Stimulated activated CD4-positive, alpha-beta T cell treated with anti-CD3 and anti-CD28 coated beads, Interleukin-4, amount 100 ng/mL, for 1 hour (primary cell): ENCODE results near the gene TCF25.
"Not testable (repeated sequence)": the region's sequence is repeated elsewhere in the genome, so short reads cannot be mapped to it uniquely, and the experiment has no call there.

Experiments
- DNase-seq: peaks from one replicate; pipeline ENCODE4 v3.0.0-alpha.2; 2020

TCF25 gene

GRCh38 chr16:89921702-89922476 lies 48.5 kb downstream of the TCF25 start:
- DNase-seq = no peak

GRCh38 chr16:89922477-89922883 lies 49.1 kb downstream of the TCF25 start:
- peak; percentile 35 for DNase-seq

GRCh38 chr16:89922884-89923639 lies 49.7 kb downstream of the TCF25 start, which contains the start of gene TUBB3:
TSS of gene TUBB3 (plus strand) at chr16:89923342. CDS start at chr16:89923402, 60 bp downstream.
- peak; percentile 37 for DNase-seq

GRCh38 chr16:89923640-89924296 lies 50.4 kb downstream of the TCF25 start:
- no peak for DNase-seq

- DNase-seq = no peak
Observed at GRCh38 chr16:89924297-89924924, 51.0 kb downstream of the TCF25 start.

GRCh38 chr16:89924925-89925307 lies 51.5 kb downstream of the TCF25 start:
- DNase-seq = no peak

- DNase-seq = no peak
Observed at GRCh38 chr16:89925596-89926079, 52.2 kb downstream of the TCF25 start.

GRCh38 chr16:89931305-89931896 lies 58.0 kb downstream of the TCF25 start:
- DNase-seq = no peak

GRCh38 chr16:89931964-89932363 lies 58.6 kb downstream of the TCF25 start:
- DNase-seq = no peak

GRCh38 chr16:89934019-89934418 lies 60.6 kb downstream of the TCF25 start:
- DNase-seq = not testable (repeated sequence)

- no peak for DNase-seq
Observed at GRCh38 chr16:89934611-89935553, 61.5 kb downstream of the TCF25 start.

GRCh38 chr16:89935620-89936019 lies 62.2 kb downstream of the TCF25 start:
- DNase-seq = not testable (repeated sequence)

- no peak for DNase-seq
Observed at GRCh38 chr16:89936034-89936433, 62.6 kb downstream of the TCF25 start.

GRCh38 chr16:89936508-89936907 lies 63.1 kb downstream of the TCF25 start:
- no peak for DNase-seq

GRCh38 chr16:89936981-89937380 lies 63.6 kb downstream of the TCF25 start:
- no peak for DNase-seq

- DNase-seq = no peak
Observed at GRCh38 chr16:89938175-89938885, 64.9 kb downstream of the TCF25 start.

- no peak for DNase-seq
Observed at GRCh38 chr16:89944773-89945172, 71.4 kb downstream of the TCF25 start.

- no peak for DNase-seq
Observed at GRCh38 chr16:89945654-89946053, 72.3 kb downstream of the TCF25 start.

GRCh38 chr16:89946515-89946914 lies 73.1 kb downstream of the TCF25 start:
- DNase-seq = no peak

- DNase-seq = no peak
Observed at GRCh38 chr16:89949121-89949742, 75.8 kb downstream of the TCF25 start.
